HG03103 (cell line): ENCODE measurements around the gene TLK2.
"Not testable (repeated sequence)": the region's sequence is repeated elsewhere in the genome, so short reads cannot be mapped to it uniquely, and the experiment has no call there.

Experiments used
- ATAC-seq: cut with Tn5 transposase; IDR thresholded peaks from one replicate; pipeline ENCODE4 v1.9.1; 2021; ENCODE audit warnings: low read depth; ENCODE audit not compliant: unreplicated experiment

Gene TLK2

GRCh38 chr17:62596662-62597061, 118.0 kb downstream of the TLK2 start:
- no peak for ATAC-seq

- no peak for ATAC-seq
Observed at GRCh38 chr17:62597150-62597549, 118.5 kb downstream of the TLK2 start.

GRCh38 chr17:62597920-62598319, 119.3 kb downstream of the TLK2 start:
- no peak for ATAC-seq

- ATAC-seq: no peak
Observed at GRCh38 chr17:62599964-62600657, 121.5 kb downstream of the TLK2 start.

GRCh38 chr17:62600805-62601204, 122.2 kb downstream of the TLK2 start:
- no peak for ATAC-seq

- ATAC-seq: no peak
Observed at GRCh38 chr17:62601471-62601870, 122.8 kb downstream of the TLK2 start.

GRCh38 chr17:62603783-62604182, 125.2 kb downstream of the TLK2 start:
- not testable (repeated sequence) for ATAC-seq

- no peak for ATAC-seq
Observed at GRCh38 chr17:62605588-62605987, 127.0 kb downstream of the TLK2 start.

GRCh38 chr17:62611292-62611691, 132.7 kb downstream of the TLK2 start:
- ATAC-seq: peak; percentile 64

GRCh38 chr17:62611728-62612127, 133.1 kb downstream of the TLK2 start:
- ATAC-seq: no peak

GRCh38 chr17:62612289-62612688, 133.7 kb downstream of the TLK2 start:
- not testable (repeated sequence) for ATAC-seq

- ATAC-seq: not testable (repeated sequence)
Observed at GRCh38 chr17:62613095-62613494, 134.5 kb downstream of the TLK2 start.

- ATAC-seq: no peak
Observed at GRCh38 chr17:62614142-62614541, 135.5 kb downstream of the TLK2 start.

- ATAC-seq: no peak
Observed at GRCh38 chr17:62615503-62615902, 136.9 kb downstream of the TLK2 start.

- no peak for ATAC-seq
Observed at GRCh38 chr17:62616993-62617893, 138.6 kb downstream of the TLK2 start.

- ATAC-seq: no peak
Observed at GRCh38 chr17:62617894-62618472, 139.4 kb downstream of the TLK2 start.

GRCh38 chr17:62618647-62619416, 140.2 kb downstream of the TLK2 start:
- no peak for ATAC-seq

- ATAC-seq: no peak
Observed at GRCh38 chr17:62619417-62620155, 141.0 kb downstream of the TLK2 start.

GRCh38 chr17:62621223-62621622, 142.6 kb downstream of the TLK2 start:
- no peak for ATAC-seq
